OCI-M2 (cell line): ENCODE measurements around the gene MAP10.

Experiments used
- DNase-seq: peaks from one replicate; lab custom pipeline; 2025; ENCODE audit not compliant: unreplicated experiment; lab: John Stamatoyannopoulos, UW

The MAP10 gene

DNA sequence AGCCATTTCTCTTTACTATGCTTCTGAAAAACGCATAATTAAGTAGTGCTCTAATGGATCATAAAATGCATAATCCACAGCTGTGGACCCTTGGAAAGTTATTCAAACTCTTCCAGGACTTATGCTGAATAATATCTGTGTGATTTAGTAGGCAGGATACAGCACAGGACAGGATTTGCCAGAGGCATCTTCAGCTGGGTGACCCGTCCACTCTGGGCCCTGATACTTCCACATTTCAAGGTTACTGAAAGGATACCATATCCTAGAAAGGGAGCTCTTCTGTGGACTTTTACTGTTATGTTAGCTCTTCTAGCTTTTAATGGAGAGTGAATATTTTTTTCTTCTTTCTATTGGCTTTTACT is 49.6 kb downstream of the MAP10 start:
- no peak for DNase-seq

DNA sequence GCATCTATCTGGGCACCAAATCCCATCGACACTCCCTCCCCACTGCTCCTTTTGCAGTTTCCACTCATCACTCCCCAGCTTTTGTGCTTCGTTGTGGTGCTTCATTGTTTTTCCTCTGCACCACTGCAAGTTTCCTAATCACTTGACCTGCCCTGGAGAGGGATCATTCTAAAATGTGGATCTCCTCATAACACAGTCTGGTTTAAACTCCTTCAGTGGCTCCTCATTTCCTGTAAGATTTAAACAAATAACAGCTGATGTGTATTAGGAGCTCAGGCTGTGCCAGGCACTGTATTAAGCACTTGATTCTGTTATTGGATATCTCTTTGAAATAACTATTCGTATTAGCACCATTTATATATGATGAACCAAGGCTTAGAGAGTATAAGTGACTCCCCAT is 51.3 kb downstream of the MAP10 start:
- no peak for DNase-seq
